SK-N-MC (cell line): Measurements from ENCODE around the gene MSI1.

Experiments used
- EZH2 ChIP-seq: fragments of 200-600 bp; sonication (generic); IDR thresholded peaks from one replicate; pipeline ENCODE4 v1.6.1; 2017; ENCODE audit warnings: antibody characterized with exemption
- POLR2AphosphoS5 ChIP-seq: IDR thresholded peaks from 2 replicates; pipeline ENCODE4 v1.6.1; 2012; ENCODE audit warnings: mild to moderate bottlenecking, low read depth, low read length, borderline replicate concordance

- TF ChIP-seq EZH2 (no peak), POLR2AphosphoS5 (no peak)
Measured at GRCh38 chr12:120314220-120314619, 54.7 kb downstream of the MSI1 start.
